GM12878 (cell line): ENCODE measurements around the gene FAF1.

Source experiments
- CBFB ChIP-seq: IDR thresholded peaks from 2 replicates; pipeline ENCODE4 v1.6.1; 2016; ENCODE audit warnings: antibody characterized with exemption, low read depth
- TAF1 ChIP-seq: IDR thresholded peaks from 2 replicates; pipeline ENCODE4 v1.6.1; 2011; ENCODE audit warnings: mild to moderate bottlenecking, low read depth, low read length, borderline replicate concordance

GRCh38 chr1:50422946-50423669 is 537.0 kb downstream of the FAF1 start, which contains the start of gene DMRTA2:
- TF ChIP-seq TAF1 (no peak), CBFB (no peak)
